Tibial artery (tissue), 4 donors: ENCODE results near the gene DEGS2.
"Not testable (repeated sequence)": the region's sequence is repeated elsewhere in the genome, so short reads cannot be mapped to it uniquely, and the experiment has no call there.

Source experiments
- DNase-seq, 2 donors: peaks; one replicate each; pipeline ENCODE4 v3.0.0-alpha.2; 2019
- H3K27ac ChIP-seq, 2 donors: fragments of 200-600 bp; sonication (generic) in 1 of 2; 1 replicate in 1 of 2; 2 replicates in 1 of 2; pipeline ENCODE4 v1.5.1; 2018 to 2019; ENCODE audit warnings: mild to moderate bottlenecking in 1 of 2
- H3K27me3 ChIP-seq, 2 donors: fragments of 200-600 bp; sonication (generic) in 1 of 2; one replicate each; pipeline versions ENCODE4 v1.5.1 to v1.6.0; 2016 to 2019
- H3K36me3 ChIP-seq, 3 donors: fragments of 200-600 bp; sonication (generic) in 2 of 3; one replicate each; pipeline ENCODE4 v1.5.1; 2016 to 2019; ENCODE audit warnings: mild to moderate bottlenecking in 2 of 3
- H3K4me1 ChIP-seq, 4 donors: fragments of 200-600 bp; sonication (generic) in 2 of 4; 1 replicate in 3 of 4; 2 replicates in 1 of 4; pipeline ENCODE4 v1.5.1; 2016 to 2019
- H3K4me3 ChIP-seq, 2 donors: fragments of 200-600 bp; sonication (generic) in 1 of 2; 1 replicate in 1 of 2; 2 replicates in 1 of 2; pipeline ENCODE4 v1.5.1; 2018 to 2019; ENCODE audit warnings: mild to moderate bottlenecking in 2 of 2
- H3K9me3 ChIP-seq, 3 donors: fragments of 200-600 bp; sonication (generic) in 1 of 3; one replicate each; pipeline ENCODE4 v1.5.1; 2016 to 2019
- CTCF ChIP-seq, 2 experiments: fragments of 200-600 bp in 1 of 2; fragments of 450-650 bp in 1 of 2; IDR thresholded peaks; one replicate each; pipeline ENCODE4 v1.5.1; 2017 to 2019; ENCODE audit warnings: antibody characterized with exemption in 2 of 2, mild to moderate bottlenecking in 1 of 2, moderate library complexity in 1 of 2
- intact Hi-C: fragments of 100-400 bp; cut with DNase I; formaldehyde crosslinking; loops from one replicate; pipeline ENCODE4 v1.15.0; 2023; ENCODE audit warnings: low total_unique reads

The DEGS2 gene

DNA sequence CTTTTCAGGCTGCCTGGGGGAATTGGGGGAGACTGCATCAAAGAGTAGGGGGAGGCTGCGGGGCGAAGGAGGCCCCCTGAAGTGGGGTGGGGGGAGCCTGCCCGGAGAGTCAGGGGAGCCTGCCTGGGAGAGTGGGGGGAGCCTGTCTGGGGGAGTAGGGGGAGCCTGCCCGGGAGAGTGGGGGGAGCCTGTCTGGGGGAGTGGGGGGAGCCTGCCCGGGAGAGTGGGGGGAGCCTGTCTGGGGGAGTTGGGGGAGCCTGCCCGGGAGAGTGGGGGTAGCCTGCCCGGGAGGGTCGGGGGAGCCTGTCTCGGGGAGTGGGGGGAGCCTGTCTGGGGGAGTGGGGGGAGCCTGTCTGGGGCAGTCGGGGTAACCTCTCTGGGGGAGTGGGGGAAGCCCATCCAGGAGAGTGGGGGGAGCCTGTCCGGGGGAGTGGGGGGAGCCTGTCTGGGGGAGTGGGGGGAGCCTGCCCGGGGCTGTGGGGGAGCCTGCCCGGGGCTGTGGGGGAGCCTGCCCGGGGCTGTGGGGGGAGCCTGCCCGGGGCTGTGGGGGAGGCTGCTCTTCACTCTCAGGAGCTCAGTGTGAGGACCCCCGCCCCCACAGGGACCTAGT, 6.5 kb upstream of the DEGS2 start:
- intact Hi-C loops: no loop called here
- peaks cover 0 to 15% (median 11%) of the 10 kb centered on the region in 4 donors for H3K4me1 ChIP-seq
- no peak for TF ChIP-seq CTCF (IDR thresholded peaks at IDR 0.05)

GRCh38 chr14:100165376-100165775, 5.9 kb upstream of the DEGS2 start:
- peaks cover 0 to 15% (median 11%) of the 10 kb centered on the region in 4 donors for H3K4me1 ChIP-seq
- intact Hi-C loops: no loop called here
- H3K27me3 ChIP-seq: peaks cover 0 to 39% of the 10 kb centered on the region in 2 donors
- no peaks in the 10 kb centered on the region for H3K9me3 ChIP-seq
- DNase-seq: no peak
- H3K4me3 ChIP-seq: no peak overlapping the region
- no peak for TF ChIP-seq CTCF (IDR thresholded peaks at IDR 0.05)
- H3K36me3 ChIP-seq: no peaks in the 10 kb centered on the region
- no peak overlapping the region for H3K27ac ChIP-seq

More for the DNA sequence above, 6.5 kb upstream of the DEGS2 start:
- Histone ChIP-seq H3K36me3 (no peaks in the 10 kb centered on the region), H3K9me3 (no peaks in the 10 kb centered on the region), H3K27me3 (peaks cover 0 to 35% of the 10 kb centered on the region in 2 donors), H3K4me3 (peak overlapping the region; percentile 9 to 13), H3K27ac (no peak overlapping the region)
- DNase-seq: no peak

DNA sequence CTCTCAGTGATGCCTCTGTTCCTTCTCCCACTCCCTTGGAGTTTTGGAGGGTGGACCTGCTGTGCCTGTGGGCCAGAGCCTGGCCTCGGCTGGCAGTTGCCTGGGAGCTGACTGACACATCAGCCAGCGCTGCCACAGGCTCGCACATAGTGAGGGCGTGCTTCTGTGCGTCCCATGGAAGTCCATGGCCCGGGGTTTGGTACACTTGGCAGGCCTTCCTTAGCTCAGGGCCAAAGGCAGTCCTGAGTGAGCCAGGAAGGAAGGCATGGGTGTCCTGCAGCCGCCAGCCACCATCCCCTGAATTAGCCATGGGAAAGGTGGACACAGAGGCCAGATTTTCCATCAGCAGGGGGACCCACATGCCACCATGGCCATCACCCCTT, 1.1 kb upstream of the DEGS2 start:
- Histone ChIP-seq H3K4me3 (no peak overlapping the region), H3K9me3 (no peaks in the 10 kb centered on the region), H3K27ac (no peak overlapping the region), H3K4me1 (peaks cover 0 to 30% (median 15%) of the 10 kb centered on the region in 4 donors), H3K36me3 (no peaks in the 10 kb centered on the region), H3K27me3 (peaks cover 0 to 59% of the 10 kb centered on the region in 2 donors)
- intact Hi-C loops: no loop called here
- no peak for DNase-seq
- TF ChIP-seq CTCF (IDR thresholded peaks at IDR 0.05): no peak

GRCh38 chr14:100159865-100160533, 554 bp upstream of the DEGS2 start:
- Histone ChIP-seq H3K4me1 (peaks cover 0 to 27% (median 14%) of the 10 kb centered on the region in 4 donors), H3K36me3 (no peaks in the 10 kb centered on the region), H3K9me3 (peaks cover 0 to 2% (median 1%) of the 10 kb centered on the region in 3 donors), H3K4me3 (peak overlapping the region; percentile 23 to 40), H3K27ac (no peak overlapping the region), H3K27me3 (peaks cover 0 to 59% of the 10 kb centered on the region in 2 donors)
- DNase-seq: no peak
- TF ChIP-seq CTCF (IDR thresholded peaks at IDR 0.05): no peak
- intact Hi-C loops: no loop called here

DNA sequence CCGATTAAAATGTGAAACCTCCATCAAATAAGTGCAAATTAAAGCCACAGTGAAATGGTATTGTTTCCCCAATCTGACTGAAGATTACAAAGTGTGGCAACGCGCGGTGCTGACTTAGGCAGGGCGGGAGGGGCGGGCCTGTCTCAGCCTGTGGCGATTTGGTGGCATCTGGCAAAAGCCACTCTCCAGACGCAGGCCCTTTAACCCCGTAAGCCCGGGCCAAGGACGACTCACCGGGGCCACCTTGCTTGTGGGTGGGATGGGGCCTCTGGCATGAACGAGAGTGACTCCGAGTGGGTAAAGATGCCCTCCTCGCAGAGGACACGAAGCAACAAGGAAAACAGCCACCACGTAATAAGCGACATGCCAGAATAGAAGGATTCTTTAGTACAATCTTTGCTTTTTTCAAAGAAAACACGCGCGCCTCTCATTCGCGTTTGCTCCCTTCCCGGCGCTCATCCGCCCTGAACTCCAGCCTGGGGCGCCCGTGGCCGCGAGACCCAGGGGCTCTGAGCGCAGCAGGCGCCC, 815 bp downstream of the DEGS2 start:
- no peak for DNase-seq
- TF ChIP-seq CTCF (IDR thresholded peaks at IDR 0.05): no peak
- H3K4me1 ChIP-seq: peaks cover 0 to 27% (median 14%) of the 10 kb centered on the region in 4 donors
- H3K27me3 ChIP-seq: peaks cover 0 to 67% of the 10 kb centered on the region in 2 donors
- no peaks in the 10 kb centered on the region for H3K36me3 ChIP-seq
- intact Hi-C loops: no loop called here
- no peak overlapping the region for H3K27ac ChIP-seq
- peak overlapping the region; percentile 23 to 40 for H3K4me3 ChIP-seq
- H3K9me3 ChIP-seq: peaks cover 0 to 12% (median 10%) of the 10 kb centered on the region in 3 donors

DNA sequence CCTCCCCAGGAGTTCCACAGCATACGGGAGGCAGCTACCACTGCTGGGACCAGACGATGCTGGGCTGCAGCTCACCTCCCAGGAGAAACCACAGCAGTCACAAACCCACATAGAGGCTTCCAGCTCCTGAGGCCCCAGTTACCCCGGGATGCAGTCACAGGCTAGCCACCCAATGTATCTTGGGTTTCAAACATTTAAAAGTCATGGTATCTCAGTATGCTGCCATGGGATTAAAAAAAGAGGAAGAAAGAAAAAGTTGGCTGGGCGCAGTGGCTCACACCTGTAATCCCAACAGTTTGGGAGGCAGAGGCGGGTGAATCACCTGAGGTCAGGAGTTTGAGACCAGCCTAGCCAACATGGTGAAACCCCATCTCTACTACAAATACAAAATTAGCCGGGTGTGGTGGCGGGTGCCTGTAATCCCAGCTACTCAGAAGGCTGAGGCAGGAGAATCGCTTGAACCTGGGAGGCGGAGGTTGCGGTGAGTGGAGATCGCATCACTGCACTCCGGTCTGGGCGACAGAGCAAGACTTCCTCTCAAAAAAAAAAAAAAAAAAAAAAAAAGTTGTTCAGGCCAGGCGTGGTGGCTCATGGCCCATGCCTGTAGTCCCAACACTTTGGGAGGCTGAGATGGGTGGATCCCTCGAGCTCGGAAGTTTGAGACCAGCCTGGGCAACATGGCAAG, 1.8 kb downstream of the DEGS2 start:
- Histone ChIP-seq H3K9me3 (peaks cover 0 to 12% (median 10%) of the 10 kb centered on the region in 3 donors), H3K4me1 (peaks cover 0 to 27% (median 14%) of the 10 kb centered on the region in 4 donors), H3K27me3 (peaks cover 0 to 67% of the 10 kb centered on the region in 2 donors)
- H3K36me3 ChIP-seq, H3K27ac ChIP-seq, DNase-seq, intact Hi-C loops, H3K4me3 ChIP-seq: not testable (repeated sequence)
